LNCaP clone FGC (cell line): Measurements from ENCODE around the gene GLO1.

Experiments
- DNase-seq: peaks from one replicate; pipeline ENCODE4 v3.0.0-alpha.2; 2011; ENCODE audit warnings: low read depth
- H3K4me3 ChIP-seq: 2 replicates; pipeline ENCODE4 v1.5.1; 2011; ENCODE audit warnings: mild to moderate bottlenecking, low read depth, low read length, control low read depth
- TF ChIP-seq, protein P1 (sequence below): IDR thresholded peaks from 2 replicates; pipeline ENCODE4 v1.5.1; 2012; ENCODE audit warnings: mild to moderate bottlenecking; ENCODE audit not compliant: control insufficient read depth, insufficient read depth; ENCODE audit errors: extremely low read depth

The GLO1 gene

GRCh38 chr6:38676236-38676973 lies 26.5 kb downstream of the GLO1 start:
- no peak overlapping the region for H3K4me3 ChIP-seq
- DNase-seq = no peak
- TF ChIP-seq, protein P1, sequence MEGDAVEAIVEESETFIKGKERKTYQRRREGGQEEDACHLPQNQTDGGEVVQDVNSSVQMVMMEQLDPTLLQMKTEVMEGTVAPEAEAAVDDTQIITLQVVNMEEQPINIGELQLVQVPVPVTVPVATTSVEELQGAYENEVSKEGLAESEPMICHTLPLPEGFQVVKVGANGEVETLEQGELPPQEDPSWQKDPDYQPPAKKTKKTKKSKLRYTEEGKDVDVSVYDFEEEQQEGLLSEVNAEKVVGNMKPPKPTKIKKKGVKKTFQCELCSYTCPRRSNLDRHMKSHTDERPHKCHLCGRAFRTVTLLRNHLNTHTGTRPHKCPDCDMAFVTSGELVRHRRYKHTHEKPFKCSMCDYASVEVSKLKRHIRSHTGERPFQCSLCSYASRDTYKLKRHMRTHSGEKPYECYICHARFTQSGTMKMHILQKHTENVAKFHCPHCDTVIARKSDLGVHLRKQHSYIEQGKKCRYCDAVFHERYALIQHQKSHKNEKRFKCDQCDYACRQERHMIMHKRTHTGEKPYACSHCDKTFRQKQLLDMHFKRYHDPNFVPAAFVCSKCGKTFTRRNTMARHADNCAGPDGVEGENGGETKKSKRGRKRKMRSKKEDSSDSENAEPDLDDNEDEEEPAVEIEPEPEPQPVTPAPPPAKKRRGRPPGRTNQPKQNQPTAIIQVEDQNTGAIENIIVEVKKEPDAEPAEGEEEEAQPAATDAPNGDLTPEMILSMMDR = no peak

GRCh38 chr6:38673397-38674165 lies 29.4 kb downstream of the GLO1 start:
- DNase-seq = no peak
- no peak overlapping the region for H3K4me3 ChIP-seq
- TF ChIP-seq, protein P1 = no peak

DNA sequence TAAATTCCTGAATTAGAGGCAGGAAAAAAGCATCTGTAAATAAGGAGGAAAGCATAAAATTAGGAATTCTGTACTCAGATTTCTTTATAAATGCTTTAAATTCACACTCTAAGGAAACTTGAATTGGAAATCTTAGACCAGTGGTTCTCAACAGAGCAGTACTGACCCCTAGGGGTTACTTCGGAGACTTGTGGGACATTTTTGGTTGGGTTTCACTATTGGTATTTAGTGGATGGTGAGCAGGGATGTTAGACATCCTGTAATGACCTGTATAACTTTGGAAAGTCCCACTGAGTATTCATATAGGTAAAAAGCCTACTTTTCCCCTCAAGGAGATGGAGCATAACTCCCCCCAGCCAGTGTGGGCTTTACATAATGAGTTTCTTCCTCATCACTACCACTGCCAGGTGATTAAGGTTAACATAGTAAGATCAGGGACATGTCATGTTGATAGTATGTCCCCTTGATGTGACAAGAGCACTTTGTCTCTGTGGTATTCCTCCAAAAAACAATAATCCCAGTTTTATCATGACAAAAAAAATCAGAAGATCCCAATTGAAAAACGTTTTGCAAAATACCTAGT lies 31.0 kb downstream of the GLO1 start:
- TF ChIP-seq, protein P1 = peak; percentile 78
- H3K4me3 ChIP-seq = no peak overlapping the region
- peak; percentile 53 for DNase-seq

GRCh38 chr6:38658418-38659167 lies 44.4 kb downstream of the GLO1 start:
- TF ChIP-seq, protein P1 = no peak
- no peak overlapping the region for H3K4me3 ChIP-seq
- DNase-seq = no peak

DNA sequence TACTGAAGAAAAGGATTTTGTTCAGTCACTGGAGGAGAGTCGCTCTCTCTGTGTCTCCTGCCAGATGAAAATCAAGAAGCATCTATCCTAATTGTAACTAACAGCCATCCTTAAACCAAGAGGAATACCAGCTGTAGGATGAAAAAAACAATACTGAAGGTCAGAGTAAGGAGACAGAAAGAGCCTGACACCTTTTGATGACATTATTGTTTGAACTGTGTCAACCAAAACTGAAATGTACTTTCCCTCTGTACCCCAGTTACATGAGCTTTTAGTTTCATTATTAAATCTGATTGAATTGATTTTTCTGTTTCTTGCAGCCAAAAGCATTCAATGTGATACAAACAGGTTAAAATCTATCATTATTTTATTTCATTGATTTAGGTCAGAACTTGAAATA lies 46.0 kb downstream of the GLO1 start:
- no peak overlapping the region for H3K4me3 ChIP-seq
- DNase-seq = no peak
- TF ChIP-seq, protein P1 = no peak

GRCh38 chr6:38654263-38654662 lies 48.7 kb downstream of the GLO1 start:
- DNase-seq = no peak
- H3K4me3 ChIP-seq = no peak overlapping the region
- TF ChIP-seq, protein P1 = no peak
